ENCODE measurements around the gene PPP4R2.
A peak's percentile ranks its signal among the peaks of the same experiment; 100 is the strongest.
"Not testable (repeated sequence)": the region's sequence is repeated elsewhere in the genome, so short reads cannot be mapped to it uniquely, and the experiment has no call there.

The PPP4R2 gene

DNA sequence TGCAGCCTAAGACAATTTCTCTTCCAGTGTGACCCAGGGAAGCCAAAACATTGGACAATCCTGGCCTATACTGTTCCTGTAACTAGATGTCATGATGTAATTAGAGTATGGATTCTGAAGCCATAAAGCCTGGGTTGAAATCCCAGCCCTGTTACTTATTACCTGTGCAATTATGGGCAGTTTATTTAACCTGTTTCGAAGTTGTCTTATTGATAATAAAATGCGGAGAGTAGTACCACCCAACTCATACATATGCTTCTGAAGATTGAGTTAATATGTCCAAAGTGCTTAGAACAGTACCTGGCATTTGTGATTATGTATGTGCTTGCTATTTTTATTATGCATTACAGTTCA lies 30.1 kb downstream of the PPP4R2 start:
- DNase-seq: no peak

DNA sequence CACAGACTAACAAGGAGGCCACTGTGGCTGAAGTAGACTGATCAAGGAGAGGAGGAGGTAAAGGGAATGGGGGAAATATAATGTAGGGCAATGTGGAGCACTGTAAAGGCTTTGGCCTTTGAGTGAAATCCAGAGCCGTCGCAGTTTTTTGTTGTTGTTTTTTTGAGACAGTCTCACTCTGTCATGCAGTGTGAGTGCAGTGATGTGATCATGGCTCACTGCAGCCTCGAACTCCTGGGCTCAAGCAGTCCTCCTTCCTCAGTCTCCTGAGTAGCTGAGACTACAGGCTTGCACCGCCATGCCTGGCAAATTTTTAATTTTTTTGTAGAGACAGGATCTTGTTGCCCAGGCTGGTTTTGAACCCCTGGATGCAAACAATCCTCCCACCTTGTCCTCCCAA lies 32.2 kb downstream of the PPP4R2 start:
- no peak for DNase-seq

- DNase-seq: peak; percentile 5
Observed at GRCh38 chr3:73029321-73029796, 32.7 kb downstream of the PPP4R2 start.

DNA sequence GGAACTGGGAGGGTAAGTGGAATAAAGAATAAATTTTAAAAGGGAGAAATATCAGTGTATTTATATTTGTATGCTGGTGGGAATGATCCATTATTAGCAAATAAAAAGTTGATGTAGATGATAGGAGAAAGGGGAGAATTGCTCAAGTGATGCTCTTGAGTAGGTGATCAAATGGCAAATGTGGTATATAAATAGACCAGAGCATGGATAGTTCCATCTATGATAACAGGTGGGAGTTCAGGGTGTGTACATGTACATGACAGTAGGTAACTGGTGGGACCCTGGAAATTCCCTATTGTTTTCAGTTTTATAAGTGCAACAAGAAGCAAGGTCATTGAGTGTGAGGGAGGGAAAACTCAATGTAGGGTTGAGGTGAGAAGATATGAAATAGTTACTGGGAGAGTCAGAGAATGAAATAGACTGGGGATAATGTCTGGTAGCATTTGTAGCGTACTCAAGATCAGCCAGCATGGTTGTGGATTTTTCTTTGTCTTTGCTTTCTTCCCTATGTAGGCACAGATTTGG lies 33.5 kb downstream of the PPP4R2 start:
- DNase-seq: no peak

- no peak for DNase-seq
Observed at GRCh38 chr3:73031573-73032103, 35.0 kb downstream of the PPP4R2 start.

DNA sequence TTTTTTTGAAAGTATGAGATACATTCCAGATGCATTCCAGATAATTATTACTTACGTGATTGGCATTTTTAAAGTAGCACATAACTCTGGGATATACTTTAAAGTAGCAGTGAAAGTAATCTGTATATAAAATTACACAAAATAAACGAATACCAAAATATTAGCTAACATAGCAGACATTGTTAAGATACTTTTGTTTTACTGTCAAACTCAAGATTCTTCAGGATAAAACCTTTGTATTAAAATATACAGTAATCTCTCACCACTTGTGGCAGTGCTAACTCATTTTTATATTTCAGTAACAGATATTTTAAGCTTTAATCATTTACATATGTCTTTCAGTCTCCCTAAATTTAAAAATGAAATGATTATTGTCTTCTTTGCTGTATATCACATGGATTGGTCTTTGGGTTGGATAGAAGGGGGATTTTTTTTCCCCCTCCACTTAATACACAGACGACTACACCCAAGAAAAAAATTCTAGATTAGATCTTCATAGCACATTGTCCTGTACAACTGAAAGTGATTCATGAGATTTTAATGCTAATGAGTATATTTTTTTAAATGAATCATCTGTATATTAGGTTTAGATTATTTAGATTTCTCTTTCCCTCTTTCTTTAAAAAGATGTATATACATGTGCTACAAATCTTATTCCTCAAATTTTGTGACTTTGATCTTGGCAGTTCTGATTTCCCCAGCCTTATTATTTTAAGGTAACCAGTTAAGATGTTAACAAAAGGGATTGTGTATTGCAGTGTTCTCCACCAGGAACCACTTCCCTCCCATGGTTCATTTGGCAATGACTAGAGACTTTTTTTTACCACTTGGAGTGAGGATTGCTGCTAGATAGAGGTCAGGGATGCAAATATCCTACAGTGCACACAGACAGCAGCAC lies 40.3 kb downstream of the PPP4R2 start:
- no peak for DNase-seq

DNA sequence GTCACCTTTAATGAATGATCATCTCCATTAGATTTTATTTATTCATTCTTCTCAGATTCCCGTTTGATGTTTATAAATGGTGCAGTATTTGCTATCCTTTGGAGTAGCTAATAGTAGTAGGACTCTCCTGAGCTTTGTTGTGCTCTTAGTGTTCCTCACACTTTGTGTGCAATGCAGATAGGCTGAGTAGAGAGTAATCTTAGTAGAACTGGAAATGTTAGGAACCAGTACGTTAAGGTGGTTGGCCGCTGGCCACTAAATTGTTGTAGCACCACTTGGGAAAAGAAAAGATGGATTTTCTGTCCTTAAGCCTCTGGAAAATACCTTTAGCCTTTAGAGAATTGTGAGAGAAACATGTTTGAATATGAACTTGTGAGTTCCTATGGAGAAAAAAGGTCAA lies 44.9 kb downstream of the PPP4R2 start:
- DNase-seq: no peak

GRCh38 chr3:73043414-73043813 lies 46.8 kb downstream of the PPP4R2 start:
- no peak for DNase-seq

- no peak for DNase-seq
Observed at GRCh38 chr3:73045391-73045790, 48.8 kb downstream of the PPP4R2 start.

GRCh38 chr3:73046195-73046594 lies 49.6 kb downstream of the PPP4R2 start:
- DNase-seq: no peak

GRCh38 chr3:73049319-73049718 lies 52.7 kb downstream of the PPP4R2 start:
- no peak for DNase-seq

- no peak for DNase-seq
Observed at GRCh38 chr3:73052857-73053256, 56.2 kb downstream of the PPP4R2 start.

GRCh38 chr3:73055583-73055982 lies 59.0 kb downstream of the PPP4R2 start:
- peak; percentile 24 for DNase-seq

DNA sequence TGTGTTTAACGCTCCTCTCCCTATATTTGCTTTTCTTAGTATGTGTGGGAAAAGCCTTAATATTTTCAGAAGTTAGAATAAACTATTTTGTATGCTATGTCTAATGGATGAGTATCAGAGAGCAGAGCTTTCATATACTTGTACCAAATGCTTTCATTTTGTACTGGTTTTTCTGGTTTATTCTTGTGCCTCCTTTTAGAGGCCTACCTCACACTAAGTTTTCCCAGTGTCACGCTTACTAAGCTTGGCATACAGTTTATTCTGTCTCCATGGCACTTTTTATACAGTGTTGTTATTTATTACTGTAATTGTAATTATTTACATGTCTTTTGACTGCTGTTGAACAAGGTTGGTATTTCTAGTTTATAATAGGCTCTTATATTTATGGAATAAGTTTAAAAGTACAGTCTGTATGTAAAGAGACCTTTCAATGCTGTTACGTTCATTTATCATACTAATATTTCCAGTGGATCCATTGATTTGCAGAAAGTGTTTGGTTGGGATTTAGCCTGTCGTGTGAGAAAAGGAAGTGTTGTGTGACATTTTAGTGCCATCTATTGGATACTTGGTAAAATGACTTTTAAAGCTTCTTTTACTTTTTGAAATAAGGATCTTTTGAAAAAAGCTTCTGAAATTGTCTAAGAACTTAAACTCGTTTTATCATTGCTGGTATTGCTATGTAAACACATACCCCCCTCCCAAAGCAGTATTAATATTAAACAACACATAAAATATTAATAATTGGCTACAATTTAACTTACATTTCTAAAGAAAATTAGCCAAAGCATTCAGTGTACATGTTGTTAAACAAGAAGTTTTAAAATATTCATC lies 59.6 kb downstream of the PPP4R2 start:
- peak; percentile 54 for DNase-seq

- no peak for DNase-seq
Observed at GRCh38 chr3:73056845-73057150, 60.2 kb downstream of the PPP4R2 start.

GRCh38 chr3:73060302-73060723 lies 63.7 kb downstream of the PPP4R2 start:
- DNase-seq: no peak

- no peak for DNase-seq
Observed at GRCh38 chr3:73061416-73061815, 64.8 kb downstream of the PPP4R2 start, which contains the start of gene EBLN2. Gene EBLN2 (plus strand): TSS chr3:73061659. CDS start chr3:73062082, 423 bp downstream.

DNA sequence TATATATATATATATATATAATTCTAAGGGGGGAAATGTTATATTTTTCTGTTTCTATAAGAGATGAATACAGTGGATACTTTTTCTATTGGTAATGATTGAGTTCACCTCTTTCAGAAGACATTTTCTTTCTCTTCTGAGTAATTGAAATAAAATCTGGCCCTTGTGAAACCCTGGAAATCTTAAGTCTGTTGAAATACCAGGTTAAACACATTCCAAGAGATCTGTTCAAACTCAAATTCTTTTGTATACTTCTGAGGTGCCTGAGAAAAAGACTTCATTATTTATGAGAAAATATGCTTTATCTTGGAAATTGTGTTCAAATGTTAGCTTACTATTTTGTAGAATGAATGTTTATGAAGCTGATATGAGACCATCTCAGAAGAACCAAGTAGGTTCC lies 69.6 kb downstream of the PPP4R2 start:
- DNase-seq: not testable (repeated sequence)

GRCh38 chr3:73068419-73068818 lies 71.8 kb downstream of the PPP4R2 start:
- DNase-seq: no peak

GRCh38 chr3:73069187-73069586 lies 72.6 kb downstream of the PPP4R2 start:
- no peak for DNase-seq

DNA sequence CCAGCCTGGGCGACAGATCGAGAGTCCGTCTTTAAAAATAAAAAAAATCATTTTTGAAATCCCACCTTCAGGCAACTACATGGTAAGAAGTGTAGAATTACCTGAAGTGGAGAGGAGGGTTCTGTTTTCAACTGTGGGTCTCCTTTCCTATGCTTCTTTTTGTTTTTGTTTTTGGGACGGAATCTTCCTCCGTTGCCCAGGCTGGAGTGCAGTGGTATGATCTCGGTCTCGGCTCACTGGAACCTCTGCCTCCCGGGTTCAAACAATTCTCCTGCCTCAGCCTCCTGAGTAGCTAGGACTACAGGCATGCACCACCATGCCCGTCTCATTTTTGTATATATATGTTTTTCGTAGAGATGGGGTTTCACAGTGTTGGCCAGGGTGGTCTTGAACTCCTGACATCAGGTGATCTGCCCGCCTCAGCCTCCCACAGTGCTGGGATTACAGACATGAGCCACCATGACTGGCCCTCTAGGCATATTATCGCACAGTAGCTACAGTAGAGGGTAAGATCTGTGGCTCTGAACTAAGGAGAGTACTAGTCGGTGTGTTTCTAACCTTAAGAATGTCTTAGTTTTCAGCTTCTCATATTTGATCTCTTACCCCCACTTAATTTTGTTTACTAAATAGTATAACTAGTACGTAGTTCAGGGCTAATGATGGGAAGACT lies 73.3 kb downstream of the PPP4R2 start:
- DNase-seq: no peak

DNA sequence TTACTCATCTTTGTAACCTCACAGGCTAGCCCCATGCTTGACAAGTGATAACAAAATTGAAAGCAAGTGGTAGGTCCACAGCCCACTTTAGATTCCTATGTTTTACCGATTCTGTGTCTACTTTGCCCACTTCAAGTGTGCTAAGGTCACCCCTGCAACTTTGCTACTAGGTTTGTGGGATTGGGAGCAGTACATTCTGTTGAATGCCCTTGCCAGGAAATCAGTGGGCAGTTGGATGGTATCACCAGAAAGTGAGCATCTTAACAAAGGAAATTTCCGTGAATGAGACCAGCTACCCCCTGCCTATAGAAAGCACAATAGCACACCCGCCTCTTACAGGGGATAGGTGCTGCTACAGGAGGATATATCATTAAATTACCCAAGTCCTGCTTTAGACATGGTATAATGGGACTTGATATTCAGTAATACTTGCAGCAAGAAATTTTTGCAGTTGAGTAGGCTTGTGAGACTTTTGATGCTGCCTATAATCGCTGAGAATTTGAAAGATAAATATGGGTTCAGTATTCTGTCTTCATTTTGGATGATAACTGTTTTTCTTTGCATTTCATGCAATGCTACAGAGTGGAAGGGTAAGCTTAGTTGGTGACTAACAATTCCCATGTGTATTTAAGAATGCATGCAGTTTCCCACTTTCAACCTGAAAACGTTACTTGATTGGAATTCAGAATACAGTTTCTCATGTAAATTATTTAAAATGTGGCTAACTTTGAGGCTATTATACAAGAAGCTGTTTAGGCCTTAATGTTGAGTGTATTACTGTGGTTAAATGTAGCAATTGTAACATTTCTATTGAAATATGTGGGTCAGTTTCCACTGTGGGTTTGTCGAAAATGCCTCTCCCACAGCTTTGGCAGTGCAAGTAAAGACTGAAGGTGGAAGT lies 74.3 kb downstream of the PPP4R2 start:
- DNase-seq: no peak

Measured in OCI-M1 (cell line).